AG10803 (cell line): ENCODE data around the gene CIZ1.
A peak's percentile ranks its signal among the peaks of the same experiment; 100 is the strongest.

Experiments used
- DNase-seq: peaks from one replicate; pipeline ENCODE4 v3.0.0; 2010; ENCODE audit warnings: low read depth
- H3K4me3 ChIP-seq: 2 replicates; pipeline ENCODE4 v1.5.1; 2011; ENCODE audit warnings: mild to moderate bottlenecking, low read length, control low read depth
- CTCF ChIP-seq: conservative IDR thresholded peaks from 2 replicates; pipeline ENCODE4 v1.5.1; 2011; ENCODE audit warnings: mild to moderate bottlenecking, low read length, control low read depth, inconsistent platforms

The CIZ1 gene

GRCh38 chr9:128218172-128218517 lies 26.8 kb upstream of the CIZ1 start:
- DNase-seq = no peak
- no peak overlapping the region for H3K4me3 ChIP-seq
- no peak for TF ChIP-seq CTCF

GRCh38 chr9:128216781-128217553 lies 25.6 kb upstream of the CIZ1 start:
- H3K4me3 ChIP-seq = no peak overlapping the region
- DNase-seq = peak; percentile 32
- TF ChIP-seq CTCF = no peak

- no peak overlapping the region for H3K4me3 ChIP-seq
- TF ChIP-seq CTCF = no peak
- peak; percentile 83 for DNase-seq
These were observed 24.4 kb upstream of the CIZ1 start for GRCh38 chr9:128215491-128216409.

GRCh38 chr9:128214571-128215490 lies 23.5 kb upstream of the CIZ1 start:
- no peak overlapping the region for H3K4me3 ChIP-seq
- DNase-seq = peak; percentile 24
- TF ChIP-seq CTCF = no peak

GRCh38 chr9:128213746-128214497 lies 22.6 kb upstream of the CIZ1 start:
- no peak overlapping the region for H3K4me3 ChIP-seq
- no peak for TF ChIP-seq CTCF
- DNase-seq = no peak

GRCh38 chr9:128211981-128212281 lies 20.6 kb upstream of the CIZ1 start:
- no peak for DNase-seq
- no peak overlapping the region for H3K4me3 ChIP-seq
- no peak for TF ChIP-seq CTCF
